ENCODE results near the gene RAPGEF6. TPM values are rescaled to one million over a fixed set of nuclear protein-coding genes. Genes with fewer than 3 reads are reported as not detected.
"Not testable (repeated sequence)": the region's sequence is repeated elsewhere in the genome, so short reads cannot be mapped to it uniquely, and the experiment has no call there.

The RAPGEF6 gene
- total RNA-seq, 4 donors from 2014 or later = 16.7 to 104 (median 22.6) TPM

DNA sequence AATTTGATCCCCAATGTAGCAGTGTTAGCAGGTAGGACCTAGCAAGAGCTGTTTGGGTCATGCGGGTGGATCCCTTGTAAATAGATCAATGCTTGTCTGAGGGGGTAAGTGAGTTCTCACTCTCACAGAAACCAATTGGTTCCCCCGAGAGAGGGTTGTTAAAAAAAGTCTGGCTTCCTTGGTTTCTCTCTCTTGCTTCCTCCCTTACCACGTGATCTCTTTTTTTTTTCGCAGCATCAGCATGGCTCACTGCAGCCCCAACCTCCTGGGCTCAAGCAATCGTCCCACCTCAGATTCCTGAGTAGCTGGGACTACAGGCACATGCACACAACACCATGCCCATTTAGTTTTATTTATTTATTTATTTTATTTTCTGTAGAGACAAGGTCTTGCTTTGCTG is 26.4 kb downstream of the RAPGEF6 start:
- no peak for TF ChIP-seq POLR2A (IDR thresholded peaks at IDR 0.05)
- DNase-seq = no peak
- no peak overlapping the region for H3K27ac ChIP-seq

DNA sequence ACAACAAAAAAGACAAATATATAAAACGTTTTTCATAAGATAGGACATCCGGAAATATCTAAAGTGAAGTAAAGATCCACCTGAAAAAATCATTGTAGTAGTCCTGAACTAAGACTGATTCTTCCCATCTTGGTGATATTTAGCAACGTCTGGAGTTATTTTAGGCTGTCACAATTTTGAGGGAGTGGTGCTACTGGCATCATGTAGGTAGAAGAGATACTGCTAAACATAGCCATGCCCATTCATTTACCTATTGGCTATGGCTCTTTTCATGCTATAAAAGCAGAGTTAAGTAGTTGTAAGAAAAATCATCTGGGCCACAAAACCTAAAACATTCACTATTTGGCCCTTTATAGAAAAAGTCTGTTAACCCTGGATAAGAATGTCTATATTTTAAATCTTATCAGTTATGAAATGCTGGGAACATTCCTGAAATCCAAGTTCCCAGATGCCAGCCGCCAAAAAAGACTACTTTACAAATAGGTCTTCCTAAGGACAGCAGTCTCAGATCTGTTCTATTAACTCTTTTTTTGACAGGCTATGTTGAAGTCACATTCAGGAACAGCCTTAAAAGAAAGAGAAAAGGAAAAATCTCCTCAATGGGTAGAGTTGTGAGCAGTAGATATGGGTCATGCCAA is 27.0 kb downstream of the RAPGEF6 start:
- DNase-seq = no peak
- H3K36me3 ChIP-seq = no peaks in the 10 kb centered on the region
- TF ChIP-seq POLR2A (IDR thresholded peaks at IDR 0.05) = no peak
- TF ChIP-seq, protein P1, sequence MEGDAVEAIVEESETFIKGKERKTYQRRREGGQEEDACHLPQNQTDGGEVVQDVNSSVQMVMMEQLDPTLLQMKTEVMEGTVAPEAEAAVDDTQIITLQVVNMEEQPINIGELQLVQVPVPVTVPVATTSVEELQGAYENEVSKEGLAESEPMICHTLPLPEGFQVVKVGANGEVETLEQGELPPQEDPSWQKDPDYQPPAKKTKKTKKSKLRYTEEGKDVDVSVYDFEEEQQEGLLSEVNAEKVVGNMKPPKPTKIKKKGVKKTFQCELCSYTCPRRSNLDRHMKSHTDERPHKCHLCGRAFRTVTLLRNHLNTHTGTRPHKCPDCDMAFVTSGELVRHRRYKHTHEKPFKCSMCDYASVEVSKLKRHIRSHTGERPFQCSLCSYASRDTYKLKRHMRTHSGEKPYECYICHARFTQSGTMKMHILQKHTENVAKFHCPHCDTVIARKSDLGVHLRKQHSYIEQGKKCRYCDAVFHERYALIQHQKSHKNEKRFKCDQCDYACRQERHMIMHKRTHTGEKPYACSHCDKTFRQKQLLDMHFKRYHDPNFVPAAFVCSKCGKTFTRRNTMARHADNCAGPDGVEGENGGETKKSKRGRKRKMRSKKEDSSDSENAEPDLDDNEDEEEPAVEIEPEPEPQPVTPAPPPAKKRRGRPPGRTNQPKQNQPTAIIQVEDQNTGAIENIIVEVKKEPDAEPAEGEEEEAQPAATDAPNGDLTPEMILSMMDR (IDR thresholded peaks at IDR 0.05) = no peak
- no peaks in the 10 kb centered on the region for H3K9me3 ChIP-seq
- H3K27me3 ChIP-seq = no peaks in the 10 kb centered on the region
- H3K4me1 ChIP-seq = no peaks in the 10 kb centered on the region
- H3K27ac ChIP-seq = no peak overlapping the region
- H3K4me3 ChIP-seq = no peak overlapping the region

More for the DNA sequence above, 26.4 kb downstream of the RAPGEF6 start:
- no peaks in the 10 kb centered on the region for H3K4me1 ChIP-seq
- H3K36me3 ChIP-seq = no peaks in the 10 kb centered on the region
- H3K9me3 ChIP-seq = no peaks in the 10 kb centered on the region
- no peaks in the 10 kb centered on the region for H3K27me3 ChIP-seq
- no peak overlapping the region for H3K4me3 ChIP-seq

DNA sequence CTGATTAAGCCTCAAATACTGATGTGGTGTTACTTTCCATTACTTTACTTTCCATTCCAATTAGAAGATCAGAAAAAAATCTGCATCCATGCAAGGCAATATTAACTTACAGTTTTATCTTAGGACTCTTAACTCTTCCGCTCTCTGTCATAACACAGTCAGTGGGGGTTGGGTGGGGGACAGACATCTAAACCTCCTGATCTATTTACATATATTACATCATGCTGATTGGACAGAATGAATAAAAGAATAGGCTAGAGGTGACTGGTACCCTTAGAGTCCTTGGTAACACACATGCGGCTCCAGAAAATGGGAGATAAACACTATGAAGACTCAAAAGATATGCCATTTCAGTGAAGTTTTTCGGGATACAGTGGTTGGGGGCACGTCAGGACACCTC is 27.6 kb downstream of the RAPGEF6 start:
- Histone ChIP-seq H3K9me3 (no peaks in the 10 kb centered on the region), H3K4me3 (no peak overlapping the region), H3K27me3 (no peaks in the 10 kb centered on the region), H3K4me1 (no peaks in the 10 kb centered on the region), H3K36me3 (no peaks in the 10 kb centered on the region), H3K27ac (no peak overlapping the region)
- DNase-seq = no peak
- no peak for TF ChIP-seq POLR2A (IDR thresholded peaks at IDR 0.05)
- TF ChIP-seq, protein P1 (IDR thresholded peaks at IDR 0.05) = no peak

DNA sequence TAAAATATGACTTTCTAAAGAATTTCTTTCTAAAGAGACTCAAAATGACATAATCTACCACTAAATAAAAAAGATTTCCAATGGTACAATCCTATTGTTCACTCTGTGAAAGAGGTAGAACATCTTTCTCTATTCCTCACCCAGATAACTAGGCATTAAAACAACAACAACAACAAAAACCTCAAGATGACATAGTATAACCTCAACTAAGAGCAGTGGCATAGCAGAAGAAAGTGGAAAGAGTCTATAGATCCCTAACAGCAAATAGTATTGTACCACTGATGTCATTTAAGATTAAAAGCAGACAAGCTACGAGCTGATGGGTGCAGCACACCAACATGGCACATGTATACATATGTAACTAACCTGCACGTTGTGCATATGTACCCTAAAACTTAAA is 29.9 kb downstream of the RAPGEF6 start:
- Histone ChIP-seq H3K27ac (no peak overlapping the region), H3K4me3 (no peak overlapping the region), H3K36me3 (no peaks in the 10 kb centered on the region), H3K4me1 (no peaks in the 10 kb centered on the region), H3K27me3 (no peaks in the 10 kb centered on the region), H3K9me3 (no peaks in the 10 kb centered on the region)
- no peak for DNase-seq
- TF ChIP-seq POLR2A (IDR thresholded peaks at IDR 0.05) = no peak
- TF ChIP-seq, protein P1 (IDR thresholded peaks at IDR 0.05) = no peak

DNA sequence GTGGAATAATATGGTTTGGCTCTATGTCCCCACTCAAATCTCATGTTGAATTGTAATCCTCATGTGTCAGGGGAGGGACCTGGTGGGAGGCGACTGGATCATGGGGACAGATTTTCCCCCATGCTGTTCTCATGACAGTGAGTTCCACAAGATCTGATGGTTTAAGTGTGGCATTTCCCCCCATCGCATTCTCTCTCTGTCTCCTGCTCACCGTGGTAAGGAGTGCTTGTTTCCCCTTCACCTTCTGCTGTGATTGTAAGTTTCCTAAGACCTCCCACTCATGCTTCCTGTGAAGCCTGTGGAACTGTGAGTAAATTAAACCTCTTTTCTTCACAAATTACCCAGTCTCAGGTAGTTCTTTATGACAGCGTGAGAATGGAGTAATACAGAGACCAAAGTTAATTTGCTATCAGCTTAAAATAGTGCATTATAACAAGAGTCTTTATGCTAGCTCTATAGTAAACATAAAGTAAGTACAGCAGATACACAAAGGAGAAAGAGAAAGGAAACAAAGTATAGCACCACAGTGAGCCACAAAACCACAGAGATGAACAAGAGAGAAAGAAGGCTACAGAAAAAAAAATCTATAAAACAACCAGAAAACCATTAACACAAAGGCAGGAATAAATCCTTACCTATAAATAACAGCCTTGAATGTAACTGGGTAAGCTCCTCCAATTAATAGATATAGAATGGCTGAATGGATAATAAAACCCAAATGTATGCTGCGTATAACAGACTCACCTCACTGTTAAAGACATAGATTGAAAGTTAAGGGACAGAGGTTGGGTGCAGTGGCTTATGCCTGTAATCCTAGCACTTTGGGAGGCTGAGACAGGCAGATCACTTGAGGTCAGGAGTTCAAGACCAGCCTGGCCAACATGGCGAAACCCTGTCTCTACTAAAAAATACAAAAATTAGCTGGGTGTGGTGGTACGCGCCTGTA is 39.7 kb downstream of the RAPGEF6 start:
- H3K27me3 ChIP-seq = no peaks in the 10 kb centered on the region
- no peak overlapping the region for H3K4me3 ChIP-seq
- H3K36me3 ChIP-seq = no peaks in the 10 kb centered on the region
- H3K4me1 ChIP-seq = peaks cover 0 to 5% (median 0%) of the 10 kb centered on the region in 4 donors
- TF ChIP-seq, protein P1 (IDR thresholded peaks at IDR 0.05) = no peak
- TF ChIP-seq POLR2A (IDR thresholded peaks at IDR 0.05) = no peak
- no peaks in the 10 kb centered on the region for H3K9me3 ChIP-seq
- H3K27ac ChIP-seq = peak overlapping the region in 2 of 4 donors; percentile 13 to 60
- DNase-seq = no peak

DNA sequence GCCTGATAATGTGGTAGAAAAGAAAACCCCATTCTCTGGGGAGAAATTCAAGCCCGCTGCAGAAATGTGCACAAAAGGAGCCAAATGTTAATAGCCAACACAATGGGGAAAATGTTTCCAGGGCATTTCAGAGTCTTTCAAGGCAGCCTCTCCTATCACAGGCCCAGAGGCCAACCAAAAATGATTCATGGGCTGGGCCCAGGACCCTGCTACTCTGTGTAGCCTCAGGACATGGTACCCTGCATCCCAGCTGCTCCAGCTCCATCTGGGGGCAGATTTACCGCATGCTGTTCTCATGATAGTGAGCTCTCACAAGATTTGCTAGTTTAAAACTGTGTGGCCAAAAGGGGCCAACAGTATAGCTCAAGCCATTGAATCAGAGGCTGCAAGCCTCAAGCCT is 41.1 kb downstream of the RAPGEF6 start:
- H3K4me3 ChIP-seq = no peak overlapping the region
- peaks cover 0 to 5% (median 0%) of the 10 kb centered on the region in 4 donors for H3K4me1 ChIP-seq
- no peak for DNase-seq
- H3K27ac ChIP-seq = peak overlapping the region in 1 of 4 donors; percentile 4
- TF ChIP-seq POLR2A (IDR thresholded peaks at IDR 0.05) = no peak
- TF ChIP-seq, protein P1 (IDR thresholded peaks at IDR 0.05) = no peak
- no peaks in the 10 kb centered on the region for H3K36me3 ChIP-seq
- H3K9me3 ChIP-seq = no peaks in the 10 kb centered on the region
- H3K27me3 ChIP-seq = no peaks in the 10 kb centered on the region

DNA sequence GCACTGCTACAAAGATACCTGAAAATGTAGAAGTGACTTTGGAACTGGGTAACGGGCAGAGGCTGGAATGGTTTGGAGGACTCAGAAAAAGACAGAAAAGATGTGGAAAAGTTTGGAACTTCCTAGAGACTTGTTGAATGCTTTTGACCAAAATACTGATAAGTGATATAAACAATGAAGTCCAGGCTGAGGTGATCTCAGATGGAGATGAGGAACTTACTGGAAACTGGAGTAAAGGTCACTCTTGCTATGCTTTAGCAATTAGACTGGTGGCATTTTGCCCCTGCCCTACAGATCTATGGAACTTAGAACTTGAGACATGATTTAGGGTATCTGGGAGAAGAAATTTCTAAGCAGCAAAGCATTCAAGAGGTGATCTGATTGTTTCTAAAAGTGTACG is 41.6 kb downstream of the RAPGEF6 start:
- H3K4me1 ChIP-seq, DNase-seq, H3K4me3 ChIP-seq, H3K27ac ChIP-seq, H3K36me3 ChIP-seq, H3K27me3 ChIP-seq, H3K9me3 ChIP-seq: not testable (repeated sequence)
